ENCODE results near the gene PRKCD. TPM values are rescaled to one million over a fixed set of nuclear protein-coding genes. Genes with fewer than 3 reads are reported as not detected.

The PRKCD gene
- total and polyA plus RNA-seq, 9 of the 15 experiments (the other 6 are each of a cell fraction or from before 2014, with no cell fraction given): 2.5 to 19.5 (median 6.1) TPM

DNA sequence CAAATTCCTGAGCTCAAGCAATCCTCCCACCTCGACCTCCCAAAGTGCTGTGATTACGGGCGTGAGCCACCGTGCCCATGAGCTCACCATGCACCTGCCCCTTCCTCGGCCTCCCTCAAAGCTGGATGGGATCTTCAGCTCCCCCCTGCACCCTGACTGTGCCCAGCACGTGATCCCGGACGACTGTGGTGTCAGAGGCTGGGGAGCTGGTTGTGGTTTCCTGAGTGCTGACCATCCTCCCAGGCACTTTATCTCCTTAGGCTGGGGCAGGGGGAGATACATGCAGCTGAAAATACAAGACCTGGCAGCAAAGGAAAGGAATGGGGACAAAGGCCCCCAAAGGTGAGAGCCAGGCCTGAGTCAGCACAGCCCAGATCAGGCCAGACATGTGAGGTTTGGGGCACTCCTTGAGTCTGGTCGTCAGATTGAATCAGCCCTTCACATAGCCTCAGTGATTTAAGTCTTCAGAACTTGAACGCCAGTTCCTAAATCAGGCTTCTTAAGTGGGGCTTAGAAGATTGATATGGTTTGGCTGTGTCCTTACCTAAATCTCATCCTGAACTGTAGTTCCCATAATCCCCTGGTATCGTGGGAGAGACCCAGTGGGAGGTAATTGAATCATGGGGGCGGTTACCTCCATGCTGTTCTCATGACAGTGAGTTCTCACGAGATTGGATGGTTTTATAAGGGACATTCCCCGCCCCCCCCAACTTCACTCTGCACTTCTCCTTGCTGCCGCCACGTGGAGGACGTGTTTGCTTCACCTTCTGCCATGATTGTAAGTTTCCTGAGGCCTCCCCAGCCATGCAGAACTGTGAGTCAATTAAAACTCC is 35.8 kb downstream of the PRKCD start (continued):
- TF ChIP-seq, protein P1, sequence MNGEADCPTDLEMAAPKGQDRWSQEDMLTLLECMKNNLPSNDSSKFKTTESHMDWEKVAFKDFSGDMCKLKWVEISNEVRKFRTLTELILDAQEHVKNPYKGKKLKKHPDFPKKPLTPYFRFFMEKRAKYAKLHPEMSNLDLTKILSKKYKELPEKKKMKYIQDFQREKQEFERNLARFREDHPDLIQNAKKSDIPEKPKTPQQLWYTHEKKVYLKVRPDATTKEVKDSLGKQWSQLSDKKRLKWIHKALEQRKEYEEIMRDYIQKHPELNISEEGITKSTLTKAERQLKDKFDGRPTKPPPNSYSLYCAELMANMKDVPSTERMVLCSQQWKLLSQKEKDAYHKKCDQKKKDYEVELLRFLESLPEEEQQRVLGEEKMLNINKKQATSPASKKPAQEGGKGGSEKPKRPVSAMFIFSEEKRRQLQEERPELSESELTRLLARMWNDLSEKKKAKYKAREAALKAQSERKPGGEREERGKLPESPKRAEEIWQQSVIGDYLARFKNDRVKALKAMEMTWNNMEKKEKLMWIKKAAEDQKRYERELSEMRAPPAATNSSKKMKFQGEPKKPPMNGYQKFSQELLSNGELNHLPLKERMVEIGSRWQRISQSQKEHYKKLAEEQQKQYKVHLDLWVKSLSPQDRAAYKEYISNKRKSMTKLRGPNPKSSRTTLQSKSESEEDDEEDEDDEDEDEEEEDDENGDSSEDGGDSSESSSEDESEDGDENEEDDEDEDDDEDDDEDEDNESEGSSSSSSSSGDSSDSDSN (IDR thresholded peaks at IDR 0.05; ENCODE audit: borderline replicate concordance in 1 of 2, low read depth in 2 of 2, low read length in 2 of 2): no peak
- peak; percentile 49 for TF ChIP-seq MEIS2 (IDR thresholded peaks at IDR 0.05; ENCODE audit: partially characterized antibody)
- TF ChIP-seq, protein P2, sequence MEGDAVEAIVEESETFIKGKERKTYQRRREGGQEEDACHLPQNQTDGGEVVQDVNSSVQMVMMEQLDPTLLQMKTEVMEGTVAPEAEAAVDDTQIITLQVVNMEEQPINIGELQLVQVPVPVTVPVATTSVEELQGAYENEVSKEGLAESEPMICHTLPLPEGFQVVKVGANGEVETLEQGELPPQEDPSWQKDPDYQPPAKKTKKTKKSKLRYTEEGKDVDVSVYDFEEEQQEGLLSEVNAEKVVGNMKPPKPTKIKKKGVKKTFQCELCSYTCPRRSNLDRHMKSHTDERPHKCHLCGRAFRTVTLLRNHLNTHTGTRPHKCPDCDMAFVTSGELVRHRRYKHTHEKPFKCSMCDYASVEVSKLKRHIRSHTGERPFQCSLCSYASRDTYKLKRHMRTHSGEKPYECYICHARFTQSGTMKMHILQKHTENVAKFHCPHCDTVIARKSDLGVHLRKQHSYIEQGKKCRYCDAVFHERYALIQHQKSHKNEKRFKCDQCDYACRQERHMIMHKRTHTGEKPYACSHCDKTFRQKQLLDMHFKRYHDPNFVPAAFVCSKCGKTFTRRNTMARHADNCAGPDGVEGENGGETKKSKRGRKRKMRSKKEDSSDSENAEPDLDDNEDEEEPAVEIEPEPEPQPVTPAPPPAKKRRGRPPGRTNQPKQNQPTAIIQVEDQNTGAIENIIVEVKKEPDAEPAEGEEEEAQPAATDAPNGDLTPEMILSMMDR (IDR thresholded peaks at IDR 0.05 in 2 of 3, conservative IDR thresholded peaks at IDR 0.05 in 1 of 3; ENCODE audit: insufficient read depth in 2 of 3, low read depth in 1 of 3, low read length in 3 of 3): peak; percentile 25 to 36 (median 29); a peak in 4 of 6 replicates
- peak; percentile 95 for TF ChIP-seq CHD2 (IDR thresholded peaks at IDR 0.05; ENCODE audit: low read depth, low read length)
- TF ChIP-seq, protein P3, sequence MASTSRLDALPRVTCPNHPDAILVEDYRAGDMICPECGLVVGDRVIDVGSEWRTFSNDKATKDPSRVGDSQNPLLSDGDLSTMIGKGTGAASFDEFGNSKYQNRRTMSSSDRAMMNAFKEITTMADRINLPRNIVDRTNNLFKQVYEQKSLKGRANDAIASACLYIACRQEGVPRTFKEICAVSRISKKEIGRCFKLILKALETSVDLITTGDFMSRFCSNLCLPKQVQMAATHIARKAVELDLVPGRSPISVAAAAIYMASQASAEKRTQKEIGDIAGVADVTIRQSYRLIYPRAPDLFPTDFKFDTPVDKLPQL (IDR thresholded peaks at IDR 0.05; ENCODE audit: extremely low read depth, insufficient read length): peak; percentile 70
- peak; percentile 64 for TF ChIP-seq POLR2A (conservative IDR thresholded peaks at IDR 0.05)
- TF ChIP-seq U2AF2 (optimal IDR thresholded peaks at IDR 0.05; ENCODE audit: low read depth, low read length): no peak
- TF ChIP-seq, protein P4, sequence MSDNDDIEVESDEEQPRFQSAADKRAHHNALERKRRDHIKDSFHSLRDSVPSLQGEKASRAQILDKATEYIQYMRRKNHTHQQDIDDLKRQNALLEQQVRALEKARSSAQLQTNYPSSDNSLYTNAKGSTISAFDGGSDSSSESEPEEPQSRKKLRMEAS (CRISPR knock-in tag; IDR thresholded peaks at IDR 0.05): peak; percentile 91
- TF ChIP-seq CREM (IDR thresholded peaks at IDR 0.05; ENCODE audit: low read depth): 0 out of 2 replicates have a peak, but pooled peaks have one; percentile 19
- no peak for TF ChIP-seq HMGN3 (IDR thresholded peaks at IDR 0.05; ENCODE audit: borderline replicate concordance, extremely low read depth, insufficient read length, low read depth, low read length)
- TF ChIP-seq, protein P5, sequence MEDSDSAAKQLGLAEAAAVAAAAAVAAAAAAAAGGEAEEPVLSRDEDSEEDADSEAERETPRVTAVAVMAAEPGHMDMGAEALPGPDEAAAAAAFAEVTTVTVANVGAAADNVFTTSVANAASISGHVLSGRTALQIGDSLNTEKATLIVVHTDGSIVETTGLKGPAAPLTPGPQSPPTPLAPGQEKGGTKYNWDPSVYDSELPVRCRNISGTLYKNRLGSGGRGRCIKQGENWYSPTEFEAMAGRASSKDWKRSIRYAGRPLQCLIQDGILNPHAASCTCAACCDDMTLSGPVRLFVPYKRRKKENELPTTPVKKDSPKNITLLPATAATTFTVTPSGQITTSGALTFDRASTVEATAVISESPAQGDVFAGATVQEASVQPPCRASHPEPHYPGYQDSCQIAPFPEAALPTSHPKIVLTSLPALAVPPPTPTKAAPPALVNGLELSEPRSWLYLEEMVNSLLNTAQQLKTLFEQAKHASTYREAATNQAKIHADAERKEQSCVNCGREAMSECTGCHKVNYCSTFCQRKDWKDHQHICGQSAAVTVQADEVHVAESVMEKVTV (CRISPR knock-in tag; IDR thresholded peaks at IDR 0.05): peak; percentile 37; the same call in 1 of the 2 replicates
